ENCODE results near the gene CLEC3A.

CLEC3A gene

DNA sequence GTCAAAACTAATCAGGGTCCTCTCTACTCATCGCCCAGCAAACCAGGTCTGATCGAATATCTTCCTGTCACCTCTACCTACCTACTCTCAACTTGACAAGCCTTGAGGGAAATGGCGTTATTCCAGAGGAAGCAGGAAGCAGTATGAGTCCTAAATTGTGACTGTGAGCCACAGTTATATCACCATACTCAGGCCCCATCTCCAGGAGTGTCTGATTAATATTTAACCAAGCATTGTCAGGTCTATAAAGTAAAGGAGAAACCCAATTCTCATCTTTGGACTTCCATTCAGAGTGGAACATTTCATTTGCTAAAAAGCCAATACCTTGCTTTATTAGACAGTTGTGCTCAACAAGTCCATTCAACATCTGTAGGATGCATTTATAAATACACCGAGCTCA is 17.8 kb upstream of the CLEC3A start (continued):
- TF ChIP-seq, protein P1, sequence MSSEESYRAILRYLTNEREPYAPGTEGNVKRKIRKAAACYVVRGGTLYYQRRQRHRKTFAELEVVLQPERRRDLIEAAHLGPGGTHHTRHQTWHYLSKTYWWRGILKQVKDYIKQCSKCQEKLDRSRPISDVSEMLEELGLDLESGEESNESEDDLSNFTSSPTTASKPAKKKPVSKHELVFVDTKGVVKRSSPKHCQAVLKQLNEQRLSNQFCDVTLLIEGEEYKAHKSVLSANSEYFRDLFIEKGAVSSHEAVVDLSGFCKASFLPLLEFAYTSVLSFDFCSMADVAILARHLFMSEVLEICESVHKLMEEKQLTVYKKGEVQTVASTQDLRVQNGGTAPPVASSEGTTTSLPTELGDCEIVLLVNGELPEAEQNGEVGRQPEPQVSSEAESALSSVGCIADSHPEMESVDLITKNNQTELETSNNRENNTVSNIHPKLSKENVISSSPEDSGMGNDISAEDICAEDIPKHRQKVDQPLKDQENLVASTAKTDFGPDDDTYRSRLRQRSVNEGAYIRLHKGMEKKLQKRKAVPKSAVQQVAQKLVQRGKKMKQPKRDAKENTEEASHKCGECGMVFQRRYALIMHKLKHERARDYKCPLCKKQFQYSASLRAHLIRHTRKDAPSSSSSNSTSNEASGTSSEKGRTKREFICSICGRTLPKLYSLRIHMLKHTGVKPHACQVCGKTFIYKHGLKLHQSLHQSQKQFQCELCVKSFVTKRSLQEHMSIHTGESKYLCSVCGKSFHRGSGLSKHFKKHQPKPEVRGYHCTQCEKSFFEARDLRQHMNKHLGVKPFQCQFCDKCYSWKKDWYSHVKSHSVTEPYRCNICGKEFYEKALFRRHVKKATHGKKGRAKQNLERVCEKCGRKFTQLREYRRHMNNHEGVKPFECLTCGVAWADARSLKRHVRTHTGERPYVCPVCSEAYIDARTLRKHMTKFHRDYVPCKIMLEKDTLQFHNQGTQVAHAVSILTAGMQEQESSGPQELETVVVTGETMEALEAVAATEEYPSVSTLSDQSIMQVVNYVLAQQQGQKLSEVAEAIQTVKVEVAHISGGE (tag by site-specific recombination; conservative IDR thresholded peaks at IDR 0.05; ENCODE audit: low read depth) = no peak
- no peak for TF ChIP-seq ZNF133 (tag by site-specific recombination; IDR thresholded peaks at IDR 0.05)
- no peak for TF ChIP-seq ZNF341 (tag by site-specific recombination; IDR thresholded peaks at IDR 0.05; ENCODE audit: low read depth)
- TF ChIP-seq ZNF391 (tag by site-specific recombination; IDR thresholded peaks at IDR 0.05; ENCODE audit: borderline replicate concordance, low read depth) = no peak
- no peak for TF ChIP-seq ZBTB17 (tag by site-specific recombination; IDR thresholded peaks at IDR 0.05)
- no peak for TF ChIP-seq FEZF1 (tag by site-specific recombination; IDR thresholded peaks at IDR 0.05)
- no peak for TF ChIP-seq ZNF692 (tag by site-specific recombination; IDR thresholded peaks at IDR 0.05)
- TF ChIP-seq ZFHX2 (tag by site-specific recombination; conservative IDR thresholded peaks at IDR 0.05) = no peak
- no peak for TF ChIP-seq ZNF571 (tag by site-specific recombination; IDR thresholded peaks at IDR 0.05)
- no peak for TF ChIP-seq ZNF423 (tag by site-specific recombination; IDR thresholded peaks at IDR 0.05)
- no peak for TF ChIP-seq ZNF596 (tag by site-specific recombination; IDR thresholded peaks at IDR 0.05)
- TF ChIP-seq PRDM10 (tag by site-specific recombination; IDR thresholded peaks at IDR 0.05) = no peak
- no peak for TF ChIP-seq KLF7 (tag by site-specific recombination; IDR thresholded peaks at IDR 0.05; ENCODE audit: borderline replicate concordance)

GRCh38 chr16:78005881-78006280 is 16.5 kb upstream of the CLEC3A start:
- no peaks in the 10 kb centered on the region for H3K9me3 ChIP-seq (ENCODE audit: control insufficient read depth, insufficient read depth, low read depth, low read length)
- POLR2A ChIA-PET = no interaction called here

More at GRCh38 chr16:78005881-78006280, 16.5 kb upstream of the CLEC3A start:
- CTCF ChIA-PET = interaction anchor here (0.6 kb wide), 1 partner anchor 82 kb away, joined by 3 read pairs; no protein-coding TSS in a partner anchor
- Histone ChIP-seq H3K27ac (ENCODE audit: extremely low read depth, low read depth, low read length) (no peak overlapping the region), H3K4me3 (ENCODE audit: low read depth, low read length) (no peak overlapping the region), H3K36me3 (ENCODE audit: control insufficient read depth in 2 of 2, insufficient read depth in 1 of 2, low read length in 2 of 2) (no peaks in the 10 kb centered on the region), H3K4me1 (ENCODE audit: control insufficient read depth, insufficient read depth, low read length) (no peaks in the 10 kb centered on the region)
- TF ChIP-seq ZNF221 (tag by site-specific recombination; IDR thresholded peaks at IDR 0.05; ENCODE audit: borderline replicate concordance) = no peak
- no peak for TF ChIP-seq ZNF398 (tag by site-specific recombination; IDR thresholded peaks at IDR 0.05)
- TF ChIP-seq ZNF549 (tag by site-specific recombination; IDR thresholded peaks at IDR 0.05) = no peak
- TF ChIP-seq ZNF513 (tag by site-specific recombination; IDR thresholded peaks at IDR 0.05) = no peak
- TF ChIP-seq ZSCAN23 (tag by site-specific recombination; IDR thresholded peaks at IDR 0.05) = no peak
- no peak for TF ChIP-seq ZNF248 (tag by site-specific recombination; IDR thresholded peaks at IDR 0.05)
- TF ChIP-seq ZNF571 (tag by site-specific recombination; IDR thresholded peaks at IDR 0.05) = no peak
- TF ChIP-seq ZNF433 (tag by site-specific recombination; IDR thresholded peaks at IDR 0.05; ENCODE audit: low read depth) = no peak
- TF ChIP-seq YY2 (tag by site-specific recombination; IDR thresholded peaks at IDR 0.05) = no peak
